Dermis lymphatic vessel endothelial cell (primary cell): ENCODE measurements around the gene TRPV6. TPM values are rescaled to one million over a fixed set of nuclear protein-coding genes. Genes with fewer than 3 reads are reported as not detected.

Experiments used
- total RNA-seq: library from RNA; depleted of rRNA; stranded (reverse); fragments of >200 nt; gene quantifications from 2 replicates; pipeline ENCODE4 v1.2.1, GENCODE V29; 2014

Gene TRPV6
- total RNA-seq: not detected in 2 replicates

GRCh38 chr7:142885311-142886230, at the start of gene TRPV6:
Gene TRPV6, minus strand, starts transcription at chr7:142885745.

GRCh38 chr7:142933624-142934023, 48.1 kb upstream of the TRPV6 start, which contains the start of gene TRPV5:
Gene TRPV5, minus strand, starts transcription at chr7:142933746. Its CDS starts 287 bp downstream, at chr7:142933459.

GRCh38 chr7:142854372-142855113, 31.0 kb downstream of the TRPV6 start, which contains the start of gene EPHB6:
Gene EPHB6, plus strand, starts transcription at chr7:142855076. Its CDS starts 8,152 bp downstream, at chr7:142863228.

Other genes with a start within 250 kb of the TRPV6 start
- gene PRSS1, start 136.3 kb downstream of the TRPV6 start, total RNA-seq: not detected in 2 replicates
- not detected in 2 replicates for gene PRSS2, start 114.8 kb downstream of the TRPV6 start, total RNA-seq
- gene EPHB6, start 30.7 kb downstream of the TRPV6 start, total RNA-seq: under 0.01 TPM in 1 of 2 replicates, not detected in the other
- not detected in 2 replicates for gene TRPV5, start 48.0 kb upstream of the TRPV6 start, total RNA-seq
- gene LLCFC1, start 53.7 kb upstream of the TRPV6 start, total RNA-seq: not detected in 2 replicates
- not detected in 2 replicates for gene KEL, start 76.6 kb upstream of the TRPV6 start, total RNA-seq
- gene OR9A2, start 141.4 kb upstream of the TRPV6 start, total RNA-seq: not detected in 2 replicates
- not detected in 2 replicates for gene OR6V1, start 166.6 kb upstream of the TRPV6 start, total RNA-seq
- not detected in 2 replicates for gene PIP, start 246.3 kb upstream of the TRPV6 start, total RNA-seq